HuH-7.5 (cell line): Measurements from ENCODE around the gene SCAMP1.
"Not testable (repeated sequence)": the region's sequence is repeated elsewhere in the genome, so short reads cannot be mapped to it uniquely, and the experiment has no call there.

Experiments
- DNase-seq: peaks from one replicate; pipeline ENCODE4 v3.0.0; 2011; ENCODE audit warnings: low spot score

The SCAMP1 gene

GRCh38 chr5:78360924-78361630 lies 660 bp downstream of the SCAMP1 start:
- peak; percentile 54 for DNase-seq

GRCh38 chr5:78361631-78361993 lies 1.2 kb downstream of the SCAMP1 start:
- DNase-seq, result no peak

- no peak for DNase-seq
These were observed 1.8 kb downstream of the SCAMP1 start for GRCh38 chr5:78362220-78362619.

GRCh38 chr5:78364005-78364404 lies 3.6 kb downstream of the SCAMP1 start:
- DNase-seq, result no peak

GRCh38 chr5:78367318-78367991 lies 7.0 kb downstream of the SCAMP1 start:
- no peak for DNase-seq

GRCh38 chr5:78369680-78370079 lies 9.3 kb downstream of the SCAMP1 start:
- no peak for DNase-seq

- no peak for DNase-seq
These were observed 12.8 kb downstream of the SCAMP1 start for GRCh38 chr5:78373231-78373630.

GRCh38 chr5:78376315-78376714 lies 15.9 kb downstream of the SCAMP1 start:
- no peak for DNase-seq

- DNase-seq, result no peak
These were observed 16.8 kb downstream of the SCAMP1 start for GRCh38 chr5:78377056-78377717.

GRCh38 chr5:78377718-78378105 lies 17.3 kb downstream of the SCAMP1 start:
- no peak for DNase-seq

GRCh38 chr5:78387468-78388153 lies 27.2 kb downstream of the SCAMP1 start:
- no peak for DNase-seq

GRCh38 chr5:78391357-78391756 lies 30.9 kb downstream of the SCAMP1 start:
- not testable (repeated sequence) for DNase-seq

GRCh38 chr5:78397831-78398230 lies 37.4 kb downstream of the SCAMP1 start:
- DNase-seq, result no peak

GRCh38 chr5:78399116-78399515 lies 38.7 kb downstream of the SCAMP1 start:
- no peak for DNase-seq

GRCh38 chr5:78404682-78405293 lies 44.4 kb downstream of the SCAMP1 start:
- DNase-seq, result no peak

- no peak for DNase-seq
These were observed 45.7 kb downstream of the SCAMP1 start for GRCh38 chr5:78405829-78406750.

GRCh38 chr5:78407458-78407857 lies 47.0 kb downstream of the SCAMP1 start:
- no peak for DNase-seq

- DNase-seq, result no peak
These were observed 51.2 kb downstream of the SCAMP1 start for GRCh38 chr5:78411586-78411985.

GRCh38 chr5:78416677-78417425 lies 56.4 kb downstream of the SCAMP1 start:
- DNase-seq, result no peak

- DNase-seq, result no peak
These were observed 59.0 kb downstream of the SCAMP1 start for GRCh38 chr5:78419396-78419795.
